HG02678 (cell line): ENCODE data around the gene CD5L.

Source experiments
- ATAC-seq: cut with Tn5 transposase; IDR thresholded peaks from one replicate; pipeline ENCODE4 v1.9.1; 2021; ENCODE audit warnings: mild to moderate bottlenecking, moderate library complexity; ENCODE audit not compliant: unreplicated experiment

The CD5L gene

GRCh38 chr1:157841708-157842107 lies at the start of gene CD5L:
Gene CD5L, minus strand, starts transcription at chr1:157841808. Its CDS starts 107 bp downstream, at chr1:157841701.
- no peak for ATAC-seq

- ATAC-seq, result no peak
These were observed 41.0 kb upstream of the CD5L start for GRCh38 chr1:157882580-157882979.

- ATAC-seq, result no peak
These were observed 39.0 kb upstream of the CD5L start for GRCh38 chr1:157880621-157881020.

- no peak for ATAC-seq
These were observed 36.5 kb upstream of the CD5L start for GRCh38 chr1:157878059-157878458.

GRCh38 chr1:157870490-157870889 lies 28.9 kb upstream of the CD5L start:
- no peak for ATAC-seq

GRCh38 chr1:157868654-157869053 lies 27.0 kb upstream of the CD5L start:
- no peak for ATAC-seq

- no peak for ATAC-seq
These were observed 20.8 kb upstream of the CD5L start for GRCh38 chr1:157862114-157863070.

GRCh38 chr1:157856538-157856937 lies 14.9 kb upstream of the CD5L start:
- no peak for ATAC-seq

GRCh38 chr1:157852476-157852875 lies 10.9 kb upstream of the CD5L start:
- ATAC-seq, result no peak

GRCh38 chr1:157849229-157849875 lies 7.7 kb upstream of the CD5L start:
- ATAC-seq, result peak; percentile 70

- ATAC-seq, result no peak
These were observed 2.7 kb upstream of the CD5L start for GRCh38 chr1:157844089-157844830.

- ATAC-seq, result no peak
These were observed 1.3 kb upstream of the CD5L start for GRCh38 chr1:157842939-157843338.

GRCh38 chr1:157838966-157839365 lies 2.6 kb downstream of the CD5L start:
- no peak for ATAC-seq

GRCh38 chr1:157834430-157834829 lies 7.2 kb downstream of the CD5L start:
- no peak for ATAC-seq

- no peak for ATAC-seq
These were observed 8.5 kb downstream of the CD5L start for GRCh38 chr1:157833145-157833544.

GRCh38 chr1:157831968-157832626 lies 9.5 kb downstream of the CD5L start:
- ATAC-seq, result no peak

- ATAC-seq, result no peak
These were observed 10.7 kb downstream of the CD5L start for GRCh38 chr1:157830887-157831286.

- no peak for ATAC-seq
These were observed 11.9 kb downstream of the CD5L start for GRCh38 chr1:157829711-157830110.

- no peak for ATAC-seq
These were observed 12.4 kb downstream of the CD5L start for GRCh38 chr1:157829210-157829609.

GRCh38 chr1:157820299-157820698 lies 21.3 kb downstream of the CD5L start:
- no peak for ATAC-seq

- no peak for ATAC-seq
These were observed 21.7 kb downstream of the CD5L start, which contains the start of gene FCRL1 for GRCh38 chr1:157819896-157820295. Gene FCRL1, minus strand, starts transcription at chr1:157820120. Its CDS starts 83 bp downstream, at chr1:157820037.
